ENCODE results near the gene FAU. TPM values are rescaled to one million over a fixed set of nuclear protein-coding genes. Genes with fewer than 3 reads are reported as not detected.
A peak's percentile ranks its signal among the peaks of the same experiment; 100 is the strongest.

FAU gene
- total RNA-seq, 1 donor from 2014 or later, result 316 TPM

- no peak for DNase-seq
These were observed 14.9 kb downstream of the FAU start for GRCh38 chr11:65107078-65107477.

- DNase-seq, result no peak
These were observed 17.3 kb downstream of the FAU start for GRCh38 chr11:65104628-65105027.

- no peak for DNase-seq
These were observed 18.5 kb downstream of the FAU start for GRCh38 chr11:65103476-65103875.

DNA sequence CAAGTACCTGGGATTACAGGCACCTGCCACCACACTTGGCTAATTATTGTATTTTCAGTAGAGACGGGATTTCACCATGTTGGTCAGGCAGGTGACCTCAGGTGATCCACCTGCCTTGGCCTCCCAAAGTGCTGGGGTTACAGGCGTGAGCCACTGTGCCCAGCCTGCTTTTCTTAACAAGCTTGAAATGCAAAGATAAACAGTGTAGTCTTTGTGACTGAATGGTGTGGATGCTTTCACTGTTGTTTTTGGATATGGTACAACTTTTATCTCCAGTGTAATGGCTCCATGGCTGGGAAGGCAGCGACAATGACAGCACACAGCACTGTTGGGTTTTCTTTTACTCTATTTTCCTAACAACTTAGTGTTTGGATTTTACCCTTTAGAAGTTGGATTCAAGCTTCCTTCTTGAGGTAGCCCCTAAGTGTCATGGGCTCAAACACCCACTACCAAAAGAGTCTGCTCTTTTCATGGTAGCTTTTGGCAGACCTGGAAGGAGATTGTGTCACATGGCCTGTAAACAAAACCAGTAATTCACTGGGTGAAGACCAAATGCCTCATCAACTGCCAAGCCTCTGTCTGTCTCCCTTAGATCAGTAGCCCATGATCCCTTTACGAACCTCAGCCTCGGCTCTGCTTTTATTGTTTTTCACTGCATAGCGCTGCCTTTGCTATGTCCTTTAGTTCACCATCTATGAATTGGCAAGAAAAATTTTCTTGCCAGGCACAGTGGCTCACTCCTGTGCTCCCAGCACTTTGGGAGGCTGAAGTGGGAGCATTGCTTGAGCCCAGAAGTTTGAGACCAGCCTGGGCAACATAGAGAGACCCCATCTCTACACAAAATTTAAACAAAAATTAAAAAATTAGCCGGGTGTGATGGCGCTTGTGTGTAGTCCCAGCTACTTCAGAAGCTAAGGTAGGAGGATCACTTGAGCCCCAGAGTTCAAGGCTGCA lies 19.5 kb downstream of the FAU start:
- no peak for DNase-seq

DNA sequence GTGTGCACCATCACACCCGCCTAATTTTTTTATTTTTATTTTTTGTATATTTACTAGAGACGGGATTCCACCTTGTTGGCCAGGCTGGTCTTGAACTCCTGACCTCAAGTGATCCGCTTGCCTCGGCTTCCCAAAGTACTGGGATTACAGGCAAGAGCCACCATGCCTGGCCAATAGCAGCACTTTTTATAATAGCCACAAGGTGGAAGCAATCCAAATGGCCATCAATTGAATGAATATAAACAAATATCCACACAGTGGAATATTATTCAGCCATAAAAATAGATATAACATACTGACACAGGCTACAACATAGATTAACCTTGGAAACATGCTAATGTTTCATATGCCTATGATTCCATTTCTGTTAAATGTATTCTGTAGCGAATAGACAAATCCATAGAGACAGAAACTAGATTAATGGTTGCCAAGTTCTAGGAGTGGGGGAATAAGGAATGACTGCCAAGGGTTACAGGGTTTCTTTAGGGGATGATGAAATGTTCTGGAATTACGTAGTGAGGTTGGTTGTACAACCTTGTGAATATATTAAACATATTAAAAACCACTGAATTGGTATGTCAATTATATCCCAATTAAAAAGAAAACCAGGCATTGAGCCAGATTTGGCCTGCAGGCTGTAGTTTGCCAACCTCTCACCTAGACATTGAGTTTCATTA lies 21.1 kb downstream of the FAU start:
- no peak for DNase-seq

DNA sequence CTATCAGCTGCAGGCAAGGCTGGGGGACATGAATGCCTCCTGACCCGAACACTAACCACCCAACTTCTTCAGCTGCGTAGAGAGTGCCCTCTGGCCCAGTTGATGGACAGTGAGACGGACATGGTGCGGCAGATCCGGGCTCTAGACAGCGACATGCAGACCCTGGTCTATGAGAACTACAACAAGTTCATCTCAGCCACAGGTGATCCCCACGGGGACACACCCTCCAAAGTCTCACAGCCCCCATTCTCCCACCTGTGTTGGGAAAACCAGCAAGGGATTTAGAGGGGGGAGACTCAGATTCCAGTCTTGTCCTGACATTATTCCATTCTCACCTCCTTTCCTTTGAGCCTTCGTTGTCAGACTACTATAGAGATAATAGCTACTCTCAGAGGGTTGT lies 25.0 kb downstream of the FAU start:
- DNase-seq, result no peak

- peak; percentile 94 for DNase-seq
These were observed 25.7 kb downstream of the FAU start, which contains the start of gene VPS51 for GRCh38 chr11:65095974-65096806. TSS of gene VPS51 (plus strand) at chr11:65096214. CDS start at chr11:65096251, 37 bp downstream.

GRCh38 chr11:65095427-65095826 lies 26.5 kb downstream of the FAU start:
- DNase-seq, result no peak

DNA sequence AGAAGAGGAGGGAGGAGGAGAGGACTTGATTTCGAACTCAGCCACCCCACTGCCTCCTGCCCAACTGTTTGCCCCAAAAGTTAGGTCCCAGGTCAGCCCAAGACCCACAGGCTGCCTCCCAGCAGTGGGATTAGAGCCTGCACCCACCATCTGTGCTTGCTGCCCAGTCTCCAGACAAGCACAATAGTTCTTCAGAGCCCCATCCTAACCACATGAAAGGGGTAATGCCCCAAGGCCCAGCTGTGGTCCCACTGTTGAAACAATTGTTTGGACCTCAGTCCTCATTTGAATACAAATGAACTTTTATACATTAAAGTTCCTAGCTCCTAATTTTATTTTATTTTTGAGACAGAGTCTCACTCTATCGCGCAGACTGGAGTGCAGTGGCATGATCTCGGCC lies 31.3 kb downstream of the FAU start:
- no peak for DNase-seq

DNA sequence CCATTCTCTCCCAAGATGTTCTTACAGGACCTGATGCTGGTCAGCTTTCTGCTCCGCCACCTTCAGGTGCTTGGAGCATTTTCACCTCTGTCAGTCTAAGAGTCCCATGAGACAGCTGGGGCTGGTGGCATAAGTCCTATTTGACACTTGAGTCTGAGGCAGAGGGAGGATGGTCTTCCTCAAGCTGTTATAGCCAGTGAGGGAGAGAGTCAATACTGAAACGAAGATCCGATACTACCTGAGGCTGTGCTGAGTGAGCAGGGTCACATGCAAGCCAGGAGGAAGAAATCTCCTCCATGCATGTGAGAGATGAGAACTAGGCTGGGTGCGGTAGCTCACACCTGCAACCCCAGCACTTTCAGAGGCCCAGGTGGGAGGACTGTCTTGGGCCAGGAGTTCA lies 32.3 kb downstream of the FAU start:
- DNase-seq, result no peak

DNA sequence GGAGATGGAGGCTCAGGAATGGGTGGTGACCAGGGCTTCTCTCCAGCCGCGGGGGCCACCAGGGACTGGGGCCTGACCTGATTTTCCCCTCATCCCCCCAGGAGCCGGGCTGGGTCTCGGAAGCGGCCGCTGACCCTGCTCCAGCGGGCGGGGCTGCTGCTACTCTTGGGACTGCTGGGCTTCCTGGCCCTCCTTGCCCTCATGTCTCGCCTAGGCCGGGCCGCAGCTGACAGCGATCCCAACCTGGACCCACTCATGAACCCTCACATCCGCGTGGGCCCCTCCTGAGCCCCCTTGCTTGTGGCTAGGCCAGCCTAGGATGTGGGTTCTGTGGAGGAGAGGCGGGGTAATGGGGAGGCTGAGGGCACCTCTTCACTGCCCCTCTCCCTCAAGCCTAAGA lies 34.1 kb downstream of the FAU start:
- no peak for DNase-seq

DNA sequence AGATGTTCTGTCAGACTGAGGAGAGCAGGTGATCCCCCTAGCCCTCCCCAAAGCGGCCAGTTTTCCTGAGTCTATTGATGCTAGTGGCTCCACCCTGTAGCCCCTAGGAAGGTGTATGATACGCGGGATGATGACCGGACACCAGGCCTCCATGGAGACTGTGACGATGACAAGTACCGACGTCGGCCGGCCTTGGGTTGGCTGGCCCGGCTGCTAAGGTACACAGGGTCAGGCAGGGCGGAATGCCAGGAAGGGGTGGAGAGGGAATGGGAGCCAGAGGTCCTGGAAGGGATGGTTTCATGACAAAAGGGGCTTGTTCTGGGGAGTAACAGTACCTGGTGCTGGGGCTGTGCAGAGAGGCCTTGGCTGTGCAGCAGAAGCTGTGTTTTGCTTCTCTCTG lies 34.7 kb downstream of the FAU start:
- no peak for DNase-seq

DNA sequence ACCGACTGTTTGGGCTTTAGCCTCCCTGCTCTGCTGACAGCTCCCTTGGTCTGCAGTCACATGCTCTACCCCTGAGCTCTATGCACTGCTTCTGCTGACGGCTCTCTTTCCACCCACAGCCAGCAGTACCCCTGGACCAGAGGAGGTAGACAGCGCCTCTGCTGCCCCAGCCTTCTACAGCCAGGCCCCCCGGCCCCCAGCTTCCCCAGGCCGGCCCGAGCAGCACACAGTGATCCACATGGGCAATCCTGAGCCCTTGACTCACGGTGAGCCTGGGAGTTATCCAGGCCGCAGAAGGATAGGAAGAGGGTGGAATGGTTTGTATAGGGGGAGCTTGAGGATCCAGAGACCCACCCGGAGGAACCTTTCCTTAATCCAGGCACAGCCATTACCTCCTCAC lies 35.1 kb downstream of the FAU start:
- no peak for DNase-seq

- no peak for DNase-seq
These were observed 36.5 kb downstream of the FAU start for GRCh38 chr11:65085446-65085845.

GRCh38 chr11:65084598-65085375 lies 37.1 kb downstream of the FAU start:
- no peak for DNase-seq

GRCh38 chr11:65083834-65084597 lies 37.9 kb downstream of the FAU start, which contains the start of the genes CDCA5 and ZFPL1:
TSS of gene CDCA5 (minus strand) at chr11:65084040. CDS start at chr11:65083978, 62 bp downstream.
TSS of gene ZFPL1 (plus strand) at chr11:65084222. CDS start at chr11:65084699, 477 bp downstream.
- DNase-seq, result peak; percentile 98

GRCh38 chr11:65083134-65083833 lies 38.6 kb downstream of the FAU start:
- no peak for DNase-seq

DNA sequence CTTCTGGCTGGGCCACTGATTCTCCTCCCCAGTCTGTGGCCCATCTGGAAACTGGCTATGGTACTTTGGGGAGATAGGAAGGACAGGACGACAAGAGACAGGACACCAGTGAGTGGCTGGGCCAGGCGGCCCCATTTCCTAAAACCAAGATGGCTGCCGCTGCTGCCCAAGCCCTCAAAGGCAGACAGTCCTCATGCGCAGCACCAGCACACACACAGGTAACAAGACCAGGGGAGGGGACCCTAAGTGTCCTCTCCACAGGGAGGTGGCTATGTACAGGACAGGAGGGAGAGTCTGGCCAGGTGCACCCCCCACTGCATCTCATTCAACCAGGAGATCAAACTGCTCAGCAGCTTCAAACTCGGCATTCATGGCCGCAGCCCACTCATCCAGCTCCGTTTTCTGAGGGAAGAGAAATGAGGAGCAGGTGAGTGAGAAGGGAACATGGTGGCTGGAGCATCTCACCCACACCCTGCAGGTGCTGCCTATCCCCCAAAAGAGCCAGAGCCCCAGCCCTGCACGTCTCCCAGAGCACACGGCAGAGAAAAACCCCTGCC lies 43.1 kb downstream of the FAU start:
- DNase-seq, result no peak

GRCh38 chr11:65078151-65078550 lies 43.8 kb downstream of the FAU start:
- DNase-seq, result peak; percentile 67

DNA sequence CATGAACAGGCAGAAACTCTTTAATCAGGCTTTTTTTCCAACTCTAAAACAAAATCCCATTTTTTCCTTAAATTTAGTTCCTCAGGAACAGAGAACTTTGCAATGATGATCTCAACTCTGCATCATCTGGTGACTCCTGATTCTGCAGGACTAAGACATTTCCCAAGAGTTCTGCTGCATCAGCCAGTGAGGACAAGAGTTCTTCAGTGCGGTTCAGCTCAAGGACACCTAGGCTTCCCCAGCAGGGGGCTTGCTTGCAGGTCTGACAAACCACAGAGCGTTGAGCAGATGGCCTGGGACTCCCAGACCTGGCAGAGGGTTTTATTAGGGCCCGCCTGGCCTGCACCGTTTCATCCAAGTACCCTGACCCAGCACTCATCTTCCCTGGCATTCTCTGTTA lies 44.5 kb downstream of the FAU start:
- DNase-seq, result no peak

All from dermis blood vessel endothelial cell (primary cell).